GM20000 (cell line): ENCODE results near the gene ACOT8.

Experiments used
- DNase-seq: peaks from one replicate; pipeline ENCODE4 v3.0.0; 2012; ENCODE audit warnings: low spot score
- CTCF ChIP-seq: IDR thresholded peaks from 2 replicates; pipeline ENCODE4 v1.5.1; 2012; ENCODE audit warnings: mild to moderate bottlenecking, control low read depth; ENCODE audit errors: extremely low read depth, missing control alignments

The ACOT8 gene

GRCh38 chr20:45867819-45868176 lies 10.6 kb upstream of the ACOT8 start:
- no peak for DNase-seq
- no peak for TF ChIP-seq CTCF

- TF ChIP-seq CTCF = no peak
- no peak for DNase-seq
These were observed 10.1 kb upstream of the ACOT8 start for GRCh38 chr20:45867136-45867818.

GRCh38 chr20:45866454-45866853 lies 9.3 kb upstream of the ACOT8 start:
- no peak for DNase-seq
- no peak for TF ChIP-seq CTCF

GRCh38 chr20:45863543-45864470 lies 6.6 kb upstream of the ACOT8 start:
- no peak for DNase-seq
- no peak for TF ChIP-seq CTCF

- no peak for TF ChIP-seq CTCF
- DNase-seq = no peak
These were observed 4.3 kb upstream of the ACOT8 start for GRCh38 chr20:45861221-45862075.

- TF ChIP-seq CTCF = no peak
- no peak for DNase-seq
These were observed 3.5 kb upstream of the ACOT8 start for GRCh38 chr20:45860560-45861220.
